BLaER1 treated with 17β-estradiol and CSF1 and Interleukin-3, amounts not matched to agents 10 nM and 100 nM (cell line): ENCODE results near the gene TRIM3.

Source experiments
- H3K27ac ChIP-seq, 11 experiments: shearing (Covaris generic); formaldehyde crosslinking; 2 replicates each; pipeline ENCODE4 v1.8.1; 2022
- H3K27me3 ChIP-seq, 11 experiments: shearing (Covaris generic); formaldehyde crosslinking; 2 replicates each; pipeline ENCODE4 v1.8.1; 2022
- H3K36me3 ChIP-seq, 11 experiments: shearing (Covaris generic); formaldehyde crosslinking; 2 replicates each; pipeline ENCODE4 v1.8.1; 2022
- H3K4me1 ChIP-seq, 10 experiments: shearing (Covaris generic); formaldehyde crosslinking; 2 replicates each; pipeline ENCODE4 v1.8.1; 2022
- H3K4me2 ChIP-seq, 11 experiments: shearing (Covaris generic); formaldehyde crosslinking; 2 replicates each; pipeline ENCODE4 v1.8.1; 2022
- H3K4me3 ChIP-seq, 10 experiments: shearing (Covaris generic); formaldehyde crosslinking; 2 replicates each; pipeline ENCODE4 v1.8.1; 2022
- H3K9ac ChIP-seq, 11 experiments: shearing (Covaris generic); formaldehyde crosslinking; 2 replicates each; pipeline ENCODE4 v1.8.1; 2022
- H3K9me3 ChIP-seq, 11 experiments: shearing (Covaris generic); formaldehyde crosslinking; replicated peaks in 1 of 11; 2 replicates each; pipeline ENCODE4 v1.8.1; 2022
- H4K20me1 ChIP-seq, 11 experiments: shearing (Covaris generic); formaldehyde crosslinking; 2 replicates each; pipeline ENCODE4 v1.8.1; 2022
- Cebpa-rat ChIP-seq, 11 experiments: shearing (Covaris generic); IDR thresholded peaks; 2 replicates each; pipeline ENCODE4 v1.8.1; 2022

TRIM3 gene

DNA sequence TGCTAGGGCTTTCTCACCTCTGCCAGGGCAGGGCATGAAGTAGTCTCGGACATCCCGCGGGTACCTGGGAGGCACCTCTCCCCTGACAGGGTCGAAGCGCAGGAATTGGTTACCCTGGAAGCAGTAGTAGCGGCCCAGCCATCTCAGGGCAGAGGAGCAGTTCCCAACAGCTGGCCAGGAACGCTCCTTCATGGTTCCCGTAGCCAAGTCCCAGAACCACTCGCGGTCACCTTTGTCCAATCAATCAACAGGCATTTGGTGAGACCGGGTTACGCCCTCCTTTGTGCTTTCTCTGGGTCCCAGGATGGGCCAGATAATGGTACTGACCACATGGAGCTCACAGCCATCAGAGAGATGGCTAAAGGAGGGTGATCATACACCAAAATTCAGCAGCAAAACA is 36.3 kb downstream of the TRIM3 start:
- Histone ChIP-seq H3K9me3 (no peaks in the 10 kb centered on the region), H3K36me3 (no peaks in the 10 kb centered on the region), H3K4me2 (peak overlapping the region in 10 of 11 experiments; percentile 14 to 76 (median 42); a peak in 19 of 22 replicates), H4K20me1 (no peaks in the 10 kb centered on the region), H3K4me3 (no peak overlapping the region), H3K27ac (peak overlapping the region in 1 of 11 experiments; percentile 58; a peak in 1 of 22 replicates), H3K4me1 (peaks cover 22 to 65% (median 49%) of the 10 kb centered on the region in 10 experiments), H3K27me3 (no peaks in the 10 kb centered on the region), H3K9ac (no peak overlapping the region)
- TF ChIP-seq Cebpa-rat (IDR thresholded peaks at IDR 0.05): no peak

DNA sequence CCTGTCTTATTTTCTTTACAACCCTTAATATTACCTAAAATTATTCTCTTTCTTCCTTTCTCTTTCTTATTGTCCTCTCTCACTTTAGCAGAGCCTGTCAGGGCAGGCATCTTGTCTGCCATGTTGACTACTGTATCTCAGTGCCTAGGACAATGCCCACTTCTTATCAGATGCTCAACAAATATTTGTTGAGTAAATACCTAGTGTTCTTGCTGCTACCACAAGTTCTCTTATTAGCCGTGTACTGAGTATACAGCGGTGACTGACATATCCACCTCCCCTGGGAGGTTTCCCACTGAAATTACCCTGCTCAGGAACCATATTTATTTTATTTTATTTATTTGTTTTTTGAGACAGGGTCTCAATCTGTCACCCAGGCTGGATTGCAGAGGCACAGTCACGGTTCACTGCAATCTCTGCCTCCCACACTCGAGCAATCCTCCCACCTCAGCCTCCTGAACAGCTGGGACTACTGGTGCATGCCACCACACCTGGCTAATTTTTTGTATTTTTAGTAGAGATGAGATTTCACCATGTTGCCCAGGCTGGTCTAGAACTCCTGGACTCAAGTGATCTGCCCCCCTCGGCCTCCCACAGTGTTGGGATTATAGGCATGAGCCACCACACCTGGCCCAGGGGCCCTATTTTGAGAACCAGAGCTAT is 39.6 kb downstream of the TRIM3 start:
- TF ChIP-seq Cebpa-rat (IDR thresholded peaks at IDR 0.05): peak in 2 of 11 experiments; percentile 16 to 68; a peak in 3 of 22 replicates
- Histone ChIP-seq H3K27ac (peak overlapping the region in 4 of 11 experiments; percentile 55 to 66 (median 59); a peak in 8 of 22 replicates), H3K9me3 (no peaks in the 10 kb centered on the region), H4K20me1 (no peaks in the 10 kb centered on the region), H3K4me1 (peaks cover 19 to 64% (median 49%) of the 10 kb centered on the region in 10 experiments), H3K27me3 (no peaks in the 10 kb centered on the region), H3K36me3 (no peaks in the 10 kb centered on the region), H3K4me3 (no peak overlapping the region), H3K9ac (peak overlapping the region in 1 of 11 experiments; percentile 0; a peak in 2 of 22 replicates), H3K4me2 (peak overlapping the region in 8 of 11 experiments; percentile 39 to 79 (median 64); a peak in 16 of 22 replicates)

DNA sequence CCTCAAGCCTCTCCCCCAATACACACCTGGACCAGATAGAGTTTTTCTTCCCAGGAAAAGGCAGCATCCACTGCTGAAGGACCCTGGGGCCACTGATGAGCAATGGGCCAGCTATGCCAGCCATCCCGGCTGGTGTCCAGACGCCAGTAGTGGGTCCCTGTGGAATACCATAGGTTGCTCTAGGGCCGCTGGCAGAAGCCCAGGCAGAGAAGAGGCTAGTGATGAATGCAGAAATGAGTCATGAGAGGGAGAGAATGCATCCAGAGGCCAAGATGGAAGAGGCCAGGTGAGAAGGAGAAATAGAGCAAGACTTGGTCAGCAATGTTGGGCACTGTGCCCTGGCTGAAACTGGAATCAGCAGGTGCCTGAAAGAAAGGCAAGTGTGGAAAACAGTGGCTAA is 41.9 kb downstream of the TRIM3 start:
- H4K20me1 ChIP-seq: no peaks in the 10 kb centered on the region
- no peaks in the 10 kb centered on the region for H3K9me3 ChIP-seq
- no peak overlapping the region for H3K9ac ChIP-seq
- no peaks in the 10 kb centered on the region for H3K27me3 ChIP-seq
- no peak for TF ChIP-seq Cebpa-rat (IDR thresholded peaks at IDR 0.05)
- peaks cover 0 to 44% (median 37%) of the 10 kb centered on the region in 10 experiments; a peak in 17 of 20 replicates for H3K4me1 ChIP-seq
- H3K4me3 ChIP-seq: no peak overlapping the region
- H3K36me3 ChIP-seq: no peaks in the 10 kb centered on the region
- no peak overlapping the region for H3K4me2 ChIP-seq
- H3K27ac ChIP-seq: no peak overlapping the region

DNA sequence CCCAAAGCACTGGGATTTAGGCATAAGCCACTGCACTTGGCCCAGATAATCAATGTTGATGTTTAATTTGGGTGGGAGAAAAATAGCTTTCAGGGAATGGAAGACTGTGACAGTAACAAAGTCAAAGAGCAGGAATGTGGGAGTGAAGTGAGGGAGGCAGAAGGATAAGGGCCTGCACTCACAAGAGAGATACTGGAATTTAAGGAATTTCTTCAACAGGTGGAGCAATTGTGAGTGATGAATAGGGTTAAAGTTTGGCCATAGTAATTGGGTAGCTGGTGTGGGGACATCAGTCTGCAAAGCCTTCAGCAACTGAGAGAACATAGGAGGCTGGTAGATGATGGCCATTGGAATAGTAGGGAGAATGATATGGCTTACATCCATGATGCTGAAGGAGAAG is 46.2 kb downstream of the TRIM3 start:
- Histone ChIP-seq H3K4me1 (peaks cover 0 to 1% (median 0%) of the 10 kb centered on the region in 10 experiments; a peak in 2 of 20 replicates), H3K9ac (no peak overlapping the region), H3K4me2 (no peak overlapping the region)

DNA sequence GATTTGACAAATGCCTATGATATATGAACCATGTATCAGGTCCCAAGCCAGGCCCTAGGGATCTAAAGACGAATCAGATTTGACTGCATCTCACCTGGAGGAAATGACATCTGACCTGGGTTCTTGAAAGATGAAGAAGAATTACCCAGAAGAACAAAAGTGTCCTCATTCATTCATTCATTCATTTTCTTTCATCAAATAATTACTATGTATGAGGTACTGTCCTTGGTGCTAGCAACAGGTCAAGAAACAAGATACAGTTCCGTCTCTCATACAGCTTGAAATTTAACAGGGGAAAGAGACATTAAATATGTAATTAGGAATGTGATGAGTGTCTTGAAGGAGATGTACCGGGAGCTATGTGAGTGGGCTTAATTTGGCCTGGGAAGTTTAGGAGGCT is 53.1 kb downstream of the TRIM3 start:
- Histone ChIP-seq H4K20me1 (peaks cover 0 to 2% (median 0%) of the 10 kb centered on the region in 11 experiments; a peak in 1 of 22 replicates), H3K27me3 (peaks cover 0 to 11% (median 7%) of the 10 kb centered on the region in 11 experiments; a peak in 8 of 22 replicates), H3K4me1 (peaks cover 8 to 35% (median 20%) of the 10 kb centered on the region in 10 experiments), H3K9ac (no peak overlapping the region), H3K36me3 (no peaks in the 10 kb centered on the region), H3K4me3 (no peak overlapping the region), H3K4me2 (no peak overlapping the region), H3K27ac (no peak overlapping the region), H3K9me3 (no peaks in the 10 kb centered on the region)
- TF ChIP-seq Cebpa-rat (IDR thresholded peaks at IDR 0.05): no peak

More for the DNA sequence above, 46.2 kb downstream of the TRIM3 start:
- Histone ChIP-seq H3K36me3 (no peaks in the 10 kb centered on the region), H4K20me1 (no peaks in the 10 kb centered on the region), H3K4me3 (no peak overlapping the region), H3K27ac (no peak overlapping the region), H3K9me3 (no peaks in the 10 kb centered on the region), H3K27me3 (no peaks in the 10 kb centered on the region)
- no peak for TF ChIP-seq Cebpa-rat (IDR thresholded peaks at IDR 0.05)

DNA sequence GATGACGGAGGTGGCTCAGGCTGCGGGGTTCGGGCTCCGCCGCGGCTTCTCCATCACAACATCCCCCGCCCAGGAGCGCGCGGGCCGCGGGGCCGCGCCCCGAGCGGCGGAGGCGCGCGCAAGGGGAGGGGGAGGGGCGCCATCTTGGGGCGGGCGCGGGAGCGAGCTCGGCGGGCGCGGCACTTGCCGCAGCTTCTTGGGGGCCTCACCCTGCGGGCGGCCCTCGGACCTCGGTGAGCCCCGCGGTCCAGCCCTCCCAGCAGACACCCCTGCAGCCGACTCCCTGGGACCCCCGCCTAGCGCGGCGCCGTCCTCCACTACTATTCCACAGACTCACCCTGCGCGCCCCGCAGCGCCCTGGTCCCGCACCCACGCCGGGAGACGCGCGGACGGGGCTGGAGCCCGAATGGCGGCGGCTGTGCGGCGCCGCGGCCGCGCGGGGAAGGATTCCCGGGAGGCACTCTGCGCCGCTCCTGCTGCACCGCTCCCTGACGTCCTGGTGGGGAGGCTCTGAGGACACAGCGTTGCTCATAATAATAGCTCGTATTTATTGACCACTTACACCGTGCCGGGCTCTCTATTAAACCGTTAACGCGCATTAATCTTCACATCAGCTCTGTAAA is 54.6 kb downstream of the TRIM3 start, which contains the start of gene APBB1:
Gene APBB1 (minus strand): TSS at position 86 of the 623 bp plus-strand sequence. CDS start 7,747 bp downstream, outside the sequence.
- Histone ChIP-seq H3K9me3 (no peaks in the 10 kb centered on the region), H3K4me2 (peak within 1 kb of the TSS; percentile 79 to 96 (median 91)), H3K4me3 (peak within 1 kb of the TSS; percentile 74 to 93 (median 88)), H3K36me3 (no peaks in the 10 kb centered on the region), H3K4me1 (peaks cover 8 to 50% (median 34%) of the 10 kb centered on the region in 10 experiments), H3K27ac (peak within 1 kb of the TSS; percentile 65 to 80 (median 75)), H3K27me3 (peaks cover 0 to 11% (median 7%) of the 10 kb centered on the region in 11 experiments; a peak in 8 of 22 replicates), H3K9ac (peak within 1 kb of the TSS; percentile 75 to 88 (median 85)), H4K20me1 (peaks cover 0 to 15% (median 0%) of the 10 kb centered on the region in 11 experiments; a peak in 4 of 22 replicates)
- no peak for TF ChIP-seq Cebpa-rat (IDR thresholded peaks at IDR 0.05)

DNA sequence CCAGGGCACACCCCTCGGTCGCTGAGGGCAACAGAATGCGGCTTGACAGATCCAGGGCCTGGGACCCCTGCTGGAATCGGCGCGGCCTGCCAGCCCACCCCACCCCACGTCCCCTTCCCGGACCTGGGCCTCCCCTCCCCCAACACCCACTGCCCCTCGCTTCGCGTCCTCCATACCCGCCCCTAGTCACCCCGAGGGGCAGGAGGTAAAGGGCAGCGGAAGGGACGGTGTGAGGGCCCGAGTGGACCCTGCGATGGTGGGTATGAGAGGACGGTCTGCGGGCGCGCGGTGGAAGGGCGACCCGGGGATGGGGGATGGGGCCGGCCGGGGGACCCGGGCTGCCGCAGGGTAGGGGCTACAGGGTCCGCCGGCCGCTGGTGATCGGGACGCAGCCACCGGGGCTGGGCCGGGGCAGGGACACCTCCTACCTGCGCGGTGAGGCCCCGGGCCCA is 55.2 kb downstream of the TRIM3 start:
- H3K4me3 ChIP-seq: peak overlapping the region; percentile 74 to 93 (median 88)
- no peaks in the 10 kb centered on the region for H3K36me3 ChIP-seq
- peak overlapping the region; percentile 79 to 96 (median 91) for H3K4me2 ChIP-seq
- H3K27ac ChIP-seq: peak overlapping the region; percentile 65 to 80 (median 75); a peak in 21 of 22 replicates
- no peak for TF ChIP-seq Cebpa-rat (IDR thresholded peaks at IDR 0.05)
- peak overlapping the region; percentile 75 to 88 (median 85) for H3K9ac ChIP-seq
- H3K27me3 ChIP-seq: peaks cover 0 to 11% (median 7%) of the 10 kb centered on the region in 11 experiments; a peak in 8 of 22 replicates
- peaks cover 8 to 54% (median 36%) of the 10 kb centered on the region in 10 experiments for H3K4me1 ChIP-seq
- peaks cover 0 to 20% (median 0%) of the 10 kb centered on the region in 11 experiments; a peak in 4 of 22 replicates for H4K20me1 ChIP-seq
- no peaks in the 10 kb centered on the region for H3K9me3 ChIP-seq

DNA sequence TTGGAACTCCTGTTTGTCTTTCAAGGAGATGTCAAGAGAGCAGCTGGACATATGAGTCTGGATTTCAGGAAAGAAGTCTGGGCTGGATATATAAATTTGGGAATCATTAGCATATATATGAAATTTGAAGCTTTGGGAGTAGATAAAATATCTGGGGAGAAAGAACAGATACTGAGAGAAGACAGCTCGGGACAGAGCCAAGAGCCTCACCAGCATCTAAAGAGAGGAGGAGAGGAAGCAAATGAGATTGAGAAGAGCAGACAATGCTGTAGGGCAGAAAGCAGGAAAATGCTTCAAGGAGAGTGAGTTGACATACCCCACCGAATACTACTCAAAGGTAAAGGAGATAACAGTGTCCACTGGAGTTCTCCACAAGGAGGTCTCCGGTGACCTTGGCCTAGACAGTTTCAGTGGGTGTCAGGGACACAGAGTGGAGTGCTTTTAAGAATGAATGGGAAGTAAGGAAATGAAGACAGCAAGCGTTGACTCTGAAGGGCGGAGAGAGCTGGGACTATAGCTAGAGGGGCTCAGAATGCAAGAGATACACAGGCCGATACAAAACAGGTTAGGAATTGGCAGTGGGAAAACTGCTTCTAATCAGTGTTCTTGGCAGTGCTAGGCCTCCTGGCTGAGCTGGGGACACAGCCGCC is 55.7 kb downstream of the TRIM3 start:
- TF ChIP-seq Cebpa-rat (IDR thresholded peaks at IDR 0.05): no peak
- H3K4me3 ChIP-seq: peak overlapping the region; percentile 74 to 93 (median 88)
- no peaks in the 10 kb centered on the region; a peak in 1 of 22 replicates for H3K36me3 ChIP-seq
- peak overlapping the region; percentile 75 to 88 (median 85); a peak in 14 of 22 replicates for H3K9ac ChIP-seq
- H3K27ac ChIP-seq: peak overlapping the region in 2 of 11 experiments; percentile 76 to 78; a peak in 2 of 22 replicates
- peak overlapping the region; percentile 79 to 96 (median 91) for H3K4me2 ChIP-seq
- H4K20me1 ChIP-seq: peaks cover 0 to 22% (median 0%) of the 10 kb centered on the region in 11 experiments; a peak in 4 of 22 replicates
- no peaks in the 10 kb centered on the region for H3K9me3 ChIP-seq
- peaks cover 0 to 11% (median 7%) of the 10 kb centered on the region in 11 experiments; a peak in 8 of 22 replicates for H3K27me3 ChIP-seq
- peaks cover 8 to 55% (median 36%) of the 10 kb centered on the region in 10 experiments for H3K4me1 ChIP-seq
